Colonic mucosa (tissue), 4 donors: ENCODE data around the gene BCLAF1. TPM values are rescaled to one million over a fixed set of nuclear protein-coding genes. Genes with fewer than 3 reads are reported as not detected.

Experiments
- DNase-seq: peaks from one replicate; pipeline ENCODE4 v3.0.0-alpha.2; 2020
- H3K27ac ChIP-seq: fragments of 200-600 bp; one replicate; pipeline ENCODE4 v1.8.0; 2021
- H3K27me3 ChIP-seq: fragments of 200-600 bp; one replicate; pipeline ENCODE4 v1.8.0; 2021
- H3K36me3 ChIP-seq: fragments of 200-600 bp; one replicate; pipeline ENCODE4 v1.8.0; 2021
- H3K4me1 ChIP-seq: fragments of 200-600 bp; one replicate; pipeline ENCODE4 v1.8.0; 2021; ENCODE audit warnings: mild to moderate bottlenecking
- H3K4me3 ChIP-seq: fragments of 200-600 bp; one replicate; pipeline ENCODE4 v1.8.0; 2021
- H3K9ac ChIP-seq, 2 donors: one replicate each; pipeline ENCODE4 v1.7.0; 2013; ENCODE audit warnings: control low read depth in 2 of 2, low read depth in 2 of 2, low read length in 2 of 2
- H3K9me3 ChIP-seq: fragments of 200-600 bp; one replicate; pipeline ENCODE4 v1.8.0; 2021
- intact Hi-C: fragments of 100-400 bp; cut with DNase I; formaldehyde crosslinking; loops from one replicate; pipeline ENCODE4 v1.14.1; 2022
- total RNA-seq, 2 donors: library from RNA; stranded (reverse); fragmentation: NEBNext Ultra II Directional in 1 of 2; extraction: Animal tissue kit (Norgen Biotek cat#: 25700) in 1 of 2; gene quantifications; one replicate each; pipeline ENCODE4 v1.2.1, GENCODE V29; 2021
- TF ChIP-seq, protein P1 (sequence below): fragments of 200-600 bp; IDR thresholded peaks from one replicate; pipeline ENCODE4 v1.8.0; 2022; ENCODE audit warnings: antibody characterized with exemption, mild to moderate bottlenecking
- donor health status: healthy.
- donor health status: DM: no; HTN: no; CAD: no.
- donor health status: DM: no; HTN: no; CAD: no.

BCLAF1 gene
- total RNA-seq, 2 donors from 2014 or later = 127 to 143 TPM

DNA sequence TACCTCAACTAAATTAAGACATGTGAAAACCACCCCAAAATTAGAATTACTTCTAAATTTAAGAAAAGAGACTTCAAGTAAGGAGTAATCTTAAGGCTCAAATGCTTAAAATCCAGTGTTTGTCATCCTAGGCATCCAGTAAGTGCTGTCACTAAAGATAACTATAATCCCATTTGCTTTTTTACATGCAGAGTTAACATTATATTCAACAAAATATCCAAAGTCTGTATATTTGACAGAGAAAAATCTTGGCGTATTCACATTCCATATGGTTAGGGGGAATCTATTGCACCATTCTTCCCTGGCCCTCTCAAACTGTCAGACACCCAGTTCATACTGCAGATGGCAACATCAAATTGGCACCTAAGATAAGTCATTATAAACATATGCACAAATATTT, 56.9 kb downstream of the BCLAF1 start:
- Histone ChIP-seq H3K4me3 (no peak overlapping the region), H3K9ac (no peak overlapping the region), H3K4me1 (no peaks in the 10 kb centered on the region), H3K36me3 (no peaks in the 10 kb centered on the region), H3K27ac (no peak overlapping the region), H3K27me3 (no peaks in the 10 kb centered on the region), H3K9me3 (no peaks in the 10 kb centered on the region)
- intact Hi-C loops = no loop called here
- DNase-seq = no peak
- TF ChIP-seq, protein P1, sequence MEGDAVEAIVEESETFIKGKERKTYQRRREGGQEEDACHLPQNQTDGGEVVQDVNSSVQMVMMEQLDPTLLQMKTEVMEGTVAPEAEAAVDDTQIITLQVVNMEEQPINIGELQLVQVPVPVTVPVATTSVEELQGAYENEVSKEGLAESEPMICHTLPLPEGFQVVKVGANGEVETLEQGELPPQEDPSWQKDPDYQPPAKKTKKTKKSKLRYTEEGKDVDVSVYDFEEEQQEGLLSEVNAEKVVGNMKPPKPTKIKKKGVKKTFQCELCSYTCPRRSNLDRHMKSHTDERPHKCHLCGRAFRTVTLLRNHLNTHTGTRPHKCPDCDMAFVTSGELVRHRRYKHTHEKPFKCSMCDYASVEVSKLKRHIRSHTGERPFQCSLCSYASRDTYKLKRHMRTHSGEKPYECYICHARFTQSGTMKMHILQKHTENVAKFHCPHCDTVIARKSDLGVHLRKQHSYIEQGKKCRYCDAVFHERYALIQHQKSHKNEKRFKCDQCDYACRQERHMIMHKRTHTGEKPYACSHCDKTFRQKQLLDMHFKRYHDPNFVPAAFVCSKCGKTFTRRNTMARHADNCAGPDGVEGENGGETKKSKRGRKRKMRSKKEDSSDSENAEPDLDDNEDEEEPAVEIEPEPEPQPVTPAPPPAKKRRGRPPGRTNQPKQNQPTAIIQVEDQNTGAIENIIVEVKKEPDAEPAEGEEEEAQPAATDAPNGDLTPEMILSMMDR = no peak

DNA sequence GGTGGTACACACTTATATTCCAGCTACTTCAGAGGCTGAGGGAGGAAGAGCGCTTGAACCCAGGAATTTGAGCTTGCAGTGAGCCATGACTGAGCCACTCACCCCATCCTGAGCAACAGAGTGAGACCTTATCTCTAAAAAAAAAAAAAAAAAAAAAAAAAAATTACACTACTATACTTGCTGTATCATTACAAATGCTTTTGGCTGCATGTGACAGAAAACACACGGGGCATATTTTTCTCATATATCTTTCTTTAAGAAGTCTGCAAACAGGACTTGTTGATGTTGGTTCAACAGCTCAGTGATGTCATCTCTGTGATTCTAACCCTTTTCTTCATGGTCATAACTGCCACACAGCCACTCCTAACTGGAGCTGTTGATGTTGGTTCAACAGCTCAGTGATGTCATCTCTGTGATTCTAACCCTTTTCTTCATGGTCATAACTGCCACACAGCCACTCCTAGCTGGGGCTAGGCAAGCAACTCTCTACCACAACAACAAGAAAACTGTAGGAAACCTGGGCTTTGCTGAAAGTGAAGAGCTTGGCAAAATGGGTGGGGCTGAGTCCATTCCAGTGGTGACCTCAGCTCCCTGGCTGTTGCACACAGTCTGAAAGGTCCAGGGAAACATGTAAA, 59.3 kb downstream of the BCLAF1 start:
- no peaks in the 10 kb centered on the region for H3K4me1 ChIP-seq
- no peak for DNase-seq
- H3K27ac ChIP-seq = no peak overlapping the region
- H3K9me3 ChIP-seq = no peaks in the 10 kb centered on the region
- no peak overlapping the region for H3K4me3 ChIP-seq
- H3K27me3 ChIP-seq = no peaks in the 10 kb centered on the region
- TF ChIP-seq, protein P1 = no peak
- no peak overlapping the region for H3K9ac ChIP-seq
- intact Hi-C loops = no loop called here
- H3K36me3 ChIP-seq = no peaks in the 10 kb centered on the region

GRCh38 chr6:136228814-136229213, 60.8 kb downstream of the BCLAF1 start:
- no peak for DNase-seq
- H3K27me3 ChIP-seq = no peaks in the 10 kb centered on the region
- no peaks in the 10 kb centered on the region for H3K4me1 ChIP-seq
- TF ChIP-seq, protein P1 = no peak
- intact Hi-C loops = loop anchor here (5.0 to 10.0 kb wide), 3 partner anchors 692 to 774 kb away; no protein-coding TSS in a partner anchor
- H3K27ac ChIP-seq = no peak overlapping the region
- no peak overlapping the region for H3K9ac ChIP-seq
- H3K4me3 ChIP-seq = no peak overlapping the region
- no peaks in the 10 kb centered on the region for H3K36me3 ChIP-seq
- no peaks in the 10 kb centered on the region for H3K9me3 ChIP-seq

DNA sequence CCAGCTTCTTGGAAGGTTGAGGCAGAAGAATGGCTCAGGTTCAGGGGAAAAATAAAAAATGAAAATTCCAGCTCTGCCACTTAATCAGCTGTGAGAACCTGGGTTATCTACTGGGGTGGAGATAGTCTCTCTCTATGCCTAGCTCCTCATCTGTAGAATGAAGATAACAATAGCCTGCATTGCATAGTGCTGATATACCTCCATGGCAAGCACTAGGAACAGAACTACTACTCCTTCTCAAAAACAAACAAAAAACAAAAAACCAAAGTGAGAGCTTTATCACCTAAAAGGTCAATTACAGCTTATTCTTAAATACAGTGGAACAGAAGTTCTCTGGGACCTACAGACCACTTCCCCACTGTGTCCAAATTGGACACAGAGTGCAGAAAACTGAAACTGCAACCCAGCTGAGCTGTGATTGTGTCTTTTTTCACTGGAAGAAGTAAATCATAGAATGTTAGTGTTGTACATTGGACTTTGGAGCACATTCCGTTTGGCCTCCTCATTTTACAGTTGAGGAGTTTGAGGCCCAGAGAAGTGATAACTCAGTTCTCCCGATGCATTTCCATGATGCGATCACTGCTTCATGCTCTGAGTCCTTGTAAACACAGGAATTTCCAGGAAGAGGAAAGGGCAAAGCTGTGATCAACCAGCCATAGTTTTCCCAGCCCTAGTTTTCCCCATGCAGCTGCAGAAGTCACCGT, 62.8 kb downstream of the BCLAF1 start:
- intact Hi-C loops = loop anchor here (5.0 to 10.0 kb wide), 3 partner anchors 690 to 772 kb away; no protein-coding TSS in a partner anchor
- Histone ChIP-seq H3K36me3 (no peaks in the 10 kb centered on the region), H3K9ac (peak overlapping the region in 1 of 2 donors; percentile 48), H3K4me1 (no peaks in the 10 kb centered on the region), H3K27ac (peak overlapping the region; percentile 21), H3K27me3 (no peaks in the 10 kb centered on the region), H3K4me3 (peak overlapping the region; percentile 20), H3K9me3 (no peaks in the 10 kb centered on the region)
- TF ChIP-seq, protein P1 = no peak
- DNase-seq = no peak

- intact Hi-C loops = loop anchor here (5.0 to 10.0 kb wide), 3 partner anchors 689 to 771 kb away; no protein-coding TSS in a partner anchor
- no peaks in the 10 kb centered on the region for H3K27me3 ChIP-seq
- peak overlapping the region in 1 of 2 donors; percentile 48 for H3K9ac ChIP-seq
- no peaks in the 10 kb centered on the region for H3K9me3 ChIP-seq
- H3K4me1 ChIP-seq = no peaks in the 10 kb centered on the region
- no peaks in the 10 kb centered on the region for H3K36me3 ChIP-seq
- TF ChIP-seq, protein P1 = peak; percentile 100
- peak; percentile 56 for DNase-seq
- peak overlapping the region; percentile 20 for H3K4me3 ChIP-seq
- H3K27ac ChIP-seq = peak overlapping the region; percentile 21
Measured at GRCh38 chr6:136226027-136226673, 63.5 kb downstream of the BCLAF1 start.
